H9 (cell line): ENCODE measurements around the gene CCDC91. TPM values are rescaled to one million over a fixed set of nuclear protein-coding genes. Genes with fewer than 3 reads are reported as not detected.

Experiments used
- DNase-seq: peaks from one replicate; pipeline ENCODE4 v3.0.0-alpha.2; 2017
- H2AFZ ChIP-seq: one replicate; pipeline ENCODE4 v1.6.1; 2013; ENCODE audit warnings: mild to moderate bottlenecking, low read length, control low read depth, moderate library complexity
- H2AK5ac ChIP-seq: 2 replicates; pipeline ENCODE4 v1.6.1; 2013; ENCODE audit warnings: low read length, control low read depth, mixed read lengths; ENCODE audit not compliant: insufficient read length
- H2BK120ac ChIP-seq: one replicate; pipeline ENCODE4 v1.6.1; 2013; ENCODE audit warnings: low read depth, mild to moderate bottlenecking, low read length, control low read depth, inconsistent platforms; ENCODE audit not compliant: poor library complexity, severe bottlenecking
- H2BK12ac ChIP-seq: 2 replicates; pipeline ENCODE4 v1.6.1; 2013; ENCODE audit warnings: low read length, control low read depth, mixed read lengths, low read depth; ENCODE audit not compliant: insufficient read length
- H2BK15ac ChIP-seq: 2 replicates; pipeline ENCODE4 v1.6.1; 2013; ENCODE audit warnings: low read depth, low read length, control low read depth
- H2BK20ac ChIP-seq: one replicate; pipeline ENCODE4 v1.6.1; 2013; ENCODE audit warnings: low read depth, mild to moderate bottlenecking, low read length, control low read depth, inconsistent platforms; ENCODE audit not compliant: poor library complexity, severe bottlenecking
- H2BK5ac ChIP-seq: 2 replicates; pipeline ENCODE4 v1.6.1; 2013; ENCODE audit warnings: low read length, control low read depth, mixed read lengths; ENCODE audit not compliant: insufficient read length
- H3K14ac ChIP-seq: 2 replicates; pipeline ENCODE4 v1.6.1; 2013; ENCODE audit warnings: low read length, control low read depth; ENCODE audit not compliant: insufficient read depth
- H3K18ac ChIP-seq: 2 replicates; pipeline ENCODE4 v1.6.1; 2013; ENCODE audit warnings: low read depth, mild to moderate bottlenecking, mixed read lengths, low read length, control low read depth; ENCODE audit not compliant: insufficient read length
- H3K23ac ChIP-seq: 2 replicates; pipeline ENCODE4 v1.6.1; 2013; ENCODE audit warnings: low read length, control low read depth, mixed read lengths, low read depth; ENCODE audit not compliant: insufficient read length
- H3K23me2 ChIP-seq: 2 replicates; pipeline ENCODE4 v1.6.1; 2013; ENCODE audit warnings: low read depth, mild to moderate bottlenecking, mixed read lengths, low read length, control low read depth; ENCODE audit not compliant: insufficient read length, poor library complexity, severe bottlenecking
- H3K27ac ChIP-seq: 2 replicates; pipeline ENCODE4 v1.5.1; 2013; ENCODE audit warnings: low read length, control low read depth, mixed read lengths, low read depth; ENCODE audit not compliant: insufficient read length
- H3K27me3 ChIP-seq: 2 replicates; pipeline ENCODE4 v1.6.1; 2013; ENCODE audit warnings: low read length, control low read depth, inconsistent platforms; ENCODE audit not compliant: insufficient read depth
- H3K4ac ChIP-seq: 2 replicates; pipeline ENCODE4 v1.6.1; 2013; ENCODE audit warnings: low read depth, mild to moderate bottlenecking, control low read depth, inconsistent platforms, low read length, moderate library complexity
- H3K4me1 ChIP-seq: 2 replicates; pipeline ENCODE4 v1.6.1; 2013; ENCODE audit warnings: low read length, control low read depth, inconsistent platforms; ENCODE audit not compliant: insufficient read depth
- H3K4me2 ChIP-seq: 2 replicates; pipeline ENCODE4 v1.6.1; 2013; ENCODE audit warnings: low read length, control low read depth, mixed read lengths; ENCODE audit not compliant: insufficient read length, insufficient read depth
- H3K56ac ChIP-seq: 2 replicates; pipeline ENCODE4 v1.6.1; 2013; ENCODE audit warnings: low read depth, mild to moderate bottlenecking, mixed read lengths, low read length, control low read depth; ENCODE audit not compliant: insufficient read length
- H3K79me1 ChIP-seq: 2 replicates; pipeline ENCODE4 v1.6.1; 2013; ENCODE audit warnings: low read depth, mild to moderate bottlenecking, moderate library complexity, low read length, control low read depth, inconsistent platforms; ENCODE audit not compliant: insufficient read depth, poor library complexity, severe bottlenecking
- H3K79me2 ChIP-seq: 2 replicates; pipeline ENCODE4 v1.6.1; 2013; ENCODE audit warnings: low read length, control low read depth, inconsistent platforms; ENCODE audit not compliant: insufficient read depth
- H3K9ac ChIP-seq: 2 replicates; pipeline ENCODE4 v1.6.1; 2013; ENCODE audit warnings: low read length, control low read depth, mixed read lengths; ENCODE audit not compliant: insufficient read length; ENCODE audit errors: extremely low read depth
- H3K9me3 ChIP-seq: one replicate; pipeline ENCODE4 v1.6.1; 2013; ENCODE audit warnings: low read depth, low read length, inconsistent platforms; ENCODE audit not compliant: control insufficient read depth
- H3T11ph ChIP-seq: one replicate; pipeline ENCODE4 v1.6.1; 2013; ENCODE audit warnings: mild to moderate bottlenecking, low read length, control low read depth, inconsistent platforms
- H4K20me1 ChIP-seq: one replicate; pipeline ENCODE4 v1.6.1; 2013; ENCODE audit not compliant: control insufficient read depth, insufficient read length, insufficient read depth
- H4K5ac ChIP-seq: 2 replicates; pipeline ENCODE4 v1.6.1; 2013; ENCODE audit warnings: low read depth, mild to moderate bottlenecking, mixed read lengths, low read length, control low read depth; ENCODE audit not compliant: insufficient read length
- H4K8ac ChIP-seq: replicated peaks from 2 replicates; pipeline ENCODE4 v1.6.1; 2013; ENCODE audit warnings: low read length, control low read depth, mixed read lengths, low read depth; ENCODE audit not compliant: insufficient read length
- H4K91ac ChIP-seq: 2 replicates; pipeline ENCODE4 v1.6.1; 2013; ENCODE audit warnings: low read depth, mild to moderate bottlenecking, moderate library complexity, mixed read lengths, low read length, control low read depth; ENCODE audit not compliant: insufficient read length
- H3K27ac Mint-ChIP-seq, 3 experiments: 2 replicates in 2 of 3; 3 replicates in 1 of 3; pipeline ENCODE4 v1.8.0; 2020 to 2021; ENCODE audit warnings: mixed read lengths in 3 of 3, mild to moderate bottlenecking in 1 of 3, moderate library complexity in 1 of 3
- H3K27me3 Mint-ChIP-seq: 2 replicates; pipeline ENCODE4 v1.8.0; 2021; ENCODE audit warnings: low read depth, mild to moderate bottlenecking, moderate library complexity, mixed read lengths
- H3K36me3 Mint-ChIP-seq, 3 experiments: 2 replicates in 2 of 3; 3 replicates in 1 of 3; pipeline ENCODE4 v1.8.0; 2020 to 2021; ENCODE audit warnings: low read depth in 3 of 3, mixed read lengths in 3 of 3; ENCODE audit not compliant: insufficient read depth in 1 of 3
- H3K4me1 Mint-ChIP-seq, 2 experiments: 2 replicates each; pipeline ENCODE4 v1.8.0; 2020; ENCODE audit warnings: mixed read lengths in 2 of 2
- H3K4me3 Mint-ChIP-seq, 2 experiments: 2 replicates in 1 of 2; 3 replicates in 1 of 2; pipeline ENCODE4 v1.8.0; 2020 to 2021; ENCODE audit warnings: mild to moderate bottlenecking in 2 of 2, mixed read lengths in 2 of 2, moderate library complexity in 1 of 2
- H3K9me3 Mint-ChIP-seq, 2 experiments: 2 replicates in 1 of 2; 3 replicates in 1 of 2; pipeline ENCODE4 v1.8.0; 2020; ENCODE audit warnings: mild to moderate bottlenecking in 2 of 2, mixed read lengths in 2 of 2, moderate library complexity in 1 of 2
- WGBS: extraction: QIAGEN DNeasy Blood & Tissue Kit; methylation state at CpG from one replicate; pipeline ENCODE4 v1.1.7; 2013; ENCODE audit warnings: missing lambda C conversion rate, low lambda C conversion rate, mixed read lengths; ENCODE audit not compliant: insufficient read length; ENCODE audit errors: extremely low coverage; 5-methylcytosine and 5-hydroxymethylcytosine counted together
- total RNA-seq: library from RNA; stranded (reverse); gene quantifications from 2 replicates; pipeline ENCODE4 v1.2.1, GENCODE V29; 2021
- TF ChIP-seq, protein P1 (sequence below): fragments of 200-600 bp; sonication (generic); conservative IDR thresholded peaks from 3 replicates; pipeline ENCODE4 v1.8.0; 2021; ENCODE audit warnings: antibody characterized with exemption, mild to moderate bottlenecking

The CCDC91 gene
- total RNA-seq, 1 experiment from 2014 or later: 22.7 TPM

DNA sequence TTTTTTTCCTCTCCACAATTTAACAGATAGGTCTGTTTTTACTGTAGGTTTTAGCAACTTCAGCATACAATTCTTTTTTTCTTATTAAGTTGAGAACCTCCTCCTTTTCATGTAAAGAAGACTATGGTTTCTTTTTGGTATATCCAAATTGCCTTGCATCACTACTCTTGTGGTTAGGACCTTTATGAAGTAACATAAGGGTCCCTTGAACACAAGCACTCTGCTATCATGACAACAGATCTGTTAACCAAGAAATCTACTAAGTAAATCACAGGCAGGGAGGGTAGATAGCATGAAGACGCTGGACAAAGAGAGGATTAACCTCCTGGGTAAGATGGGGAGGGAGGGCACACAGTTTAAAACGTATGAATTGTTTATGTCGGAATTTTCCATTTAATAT lies 380.6 kb downstream of the CCDC91 start:
- Histone ChIP-seq H3K27me3 (no peaks in the 10 kb centered on the region), H3K79me2 (no peaks in the 10 kb centered on the region), H2AK5ac (no peak overlapping the region), H2BK5ac (no peak overlapping the region), H4K5ac (no peak overlapping the region), H2BK15ac (no peak overlapping the region), H3K14ac (no peak overlapping the region), H4K8ac (no peak overlapping the region), H3K79me1 (no peaks in the 10 kb centered on the region), H2BK120ac (no peak overlapping the region), H2BK12ac (no peak overlapping the region), H3K23me2 (no peaks in the 10 kb centered on the region), H3K27ac (no peak overlapping the region), H3K4me2 (no peak overlapping the region), H3K18ac (no peak overlapping the region), H4K91ac (no peak overlapping the region), H3K9ac (no peak overlapping the region), H3T11ph (no peak overlapping the region), H3K4me1 (no peaks in the 10 kb centered on the region), H3K9me3 (no peaks in the 10 kb centered on the region), H3K4ac (no peak overlapping the region), H3K23ac (no peak overlapping the region), H2BK20ac (no peak overlapping the region), H4K20me1 (no peaks in the 10 kb centered on the region), H2AFZ (no peak overlapping the region), H3K56ac (no peak overlapping the region)
- DNase-seq: no peak
- WGBS: no CpG with 5 or more reads among the region's 3 CpGs
- Mint-ChIP-seq H3K36me3 (no peaks in the 10 kb centered on the region), H3K27ac (no peak overlapping the region), H3K27me3 (no peaks in the 10 kb centered on the region), H3K9me3 (peaks cover 0 to 2% of the 10 kb centered on the region in 2 experiments; a peak in 2 of 5 replicates), H3K4me1 (no peaks in the 10 kb centered on the region), H3K4me3 (no peak overlapping the region)
- TF ChIP-seq, protein P1, sequence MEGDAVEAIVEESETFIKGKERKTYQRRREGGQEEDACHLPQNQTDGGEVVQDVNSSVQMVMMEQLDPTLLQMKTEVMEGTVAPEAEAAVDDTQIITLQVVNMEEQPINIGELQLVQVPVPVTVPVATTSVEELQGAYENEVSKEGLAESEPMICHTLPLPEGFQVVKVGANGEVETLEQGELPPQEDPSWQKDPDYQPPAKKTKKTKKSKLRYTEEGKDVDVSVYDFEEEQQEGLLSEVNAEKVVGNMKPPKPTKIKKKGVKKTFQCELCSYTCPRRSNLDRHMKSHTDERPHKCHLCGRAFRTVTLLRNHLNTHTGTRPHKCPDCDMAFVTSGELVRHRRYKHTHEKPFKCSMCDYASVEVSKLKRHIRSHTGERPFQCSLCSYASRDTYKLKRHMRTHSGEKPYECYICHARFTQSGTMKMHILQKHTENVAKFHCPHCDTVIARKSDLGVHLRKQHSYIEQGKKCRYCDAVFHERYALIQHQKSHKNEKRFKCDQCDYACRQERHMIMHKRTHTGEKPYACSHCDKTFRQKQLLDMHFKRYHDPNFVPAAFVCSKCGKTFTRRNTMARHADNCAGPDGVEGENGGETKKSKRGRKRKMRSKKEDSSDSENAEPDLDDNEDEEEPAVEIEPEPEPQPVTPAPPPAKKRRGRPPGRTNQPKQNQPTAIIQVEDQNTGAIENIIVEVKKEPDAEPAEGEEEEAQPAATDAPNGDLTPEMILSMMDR: no peak
